ENCODE data around the gene YTHDF1.

The YTHDF1 gene

GRCh38 chr20:63183422-63184146 is 32.3 kb downstream of the YTHDF1 start:
- peak; percentile 16 for DNase-seq

DNA sequence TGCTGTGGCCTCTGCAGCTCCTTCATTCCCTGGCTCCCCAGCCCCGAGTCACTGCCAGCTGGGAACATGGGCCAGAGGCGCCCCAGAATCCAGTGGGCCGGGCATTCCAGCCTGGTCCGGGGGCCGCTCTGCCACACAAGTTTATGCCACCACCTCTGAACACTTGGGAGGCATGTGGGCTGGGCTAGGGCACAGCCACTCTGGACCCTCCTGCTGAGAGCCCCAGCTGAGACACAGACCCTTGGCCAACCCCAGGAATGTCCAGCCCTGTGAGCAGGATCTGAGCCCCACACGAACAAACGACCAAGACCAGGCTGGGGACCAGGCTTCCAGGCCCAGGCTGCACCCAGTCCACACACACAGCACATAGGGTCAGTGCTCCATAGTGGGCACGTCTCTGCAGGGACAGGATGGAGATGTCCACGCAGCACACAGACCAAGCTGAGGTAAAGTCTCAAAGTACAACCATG is 33.0 kb downstream of the YTHDF1 start:
- no peak for DNase-seq

DNA sequence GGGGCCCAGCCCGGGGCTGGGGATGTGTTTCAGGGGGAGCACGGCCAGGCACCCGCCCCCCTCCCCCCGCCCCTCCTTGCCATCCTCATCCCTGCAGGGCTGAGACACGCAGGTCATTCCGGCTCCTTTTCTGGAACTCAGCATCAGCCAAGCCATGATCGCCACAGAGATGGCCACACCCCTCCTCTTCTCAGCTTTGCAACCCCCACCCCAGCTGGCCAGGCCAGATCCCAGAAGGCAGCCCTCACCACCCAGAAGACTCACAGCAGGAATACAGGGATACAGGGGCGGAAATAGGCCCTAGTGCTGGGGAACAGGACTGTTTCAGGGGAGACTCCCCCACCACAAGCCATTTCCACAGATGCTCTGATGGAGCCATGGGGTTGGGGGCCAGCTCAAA is 33.5 kb downstream of the YTHDF1 start:
- DNase-seq: no peak

- no peak for DNase-seq
Measured at GRCh38 chr20:63181226-63181625, 34.7 kb downstream of the YTHDF1 start.

DNA sequence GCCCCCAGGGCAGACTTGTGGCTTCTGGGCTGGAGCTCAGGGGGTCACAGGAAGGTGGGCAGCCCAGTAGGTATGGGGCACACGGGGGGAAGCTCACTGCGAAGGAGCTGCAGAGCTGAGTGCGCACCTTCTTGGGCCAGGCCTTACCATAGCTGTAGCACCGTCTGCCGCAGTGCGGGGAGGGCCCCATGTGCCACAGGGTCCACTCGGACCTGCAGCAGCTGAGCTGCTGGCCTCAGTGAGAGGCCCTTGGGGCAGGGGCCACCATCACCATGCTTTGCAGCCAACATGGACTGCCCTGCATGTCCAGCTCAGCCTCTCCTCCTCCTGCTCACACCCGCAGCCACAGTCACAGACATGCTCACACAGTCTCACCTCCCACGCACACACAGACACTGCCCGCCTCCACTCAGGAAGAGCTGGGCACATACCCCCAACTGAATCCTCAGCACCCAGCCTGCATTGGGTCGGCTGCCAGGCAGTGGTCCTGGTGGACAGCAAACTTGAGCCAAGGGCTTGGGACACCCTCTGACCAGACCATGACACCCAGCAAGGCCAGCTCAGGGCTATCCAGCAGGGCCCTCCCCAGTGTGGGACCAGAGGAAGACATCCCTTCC is 35.3 kb downstream of the YTHDF1 start:
- DNase-seq: no peak

- DNase-seq: no peak
Measured at GRCh38 chr20:63179687-63180568, 36.0 kb downstream of the YTHDF1 start.

DNA sequence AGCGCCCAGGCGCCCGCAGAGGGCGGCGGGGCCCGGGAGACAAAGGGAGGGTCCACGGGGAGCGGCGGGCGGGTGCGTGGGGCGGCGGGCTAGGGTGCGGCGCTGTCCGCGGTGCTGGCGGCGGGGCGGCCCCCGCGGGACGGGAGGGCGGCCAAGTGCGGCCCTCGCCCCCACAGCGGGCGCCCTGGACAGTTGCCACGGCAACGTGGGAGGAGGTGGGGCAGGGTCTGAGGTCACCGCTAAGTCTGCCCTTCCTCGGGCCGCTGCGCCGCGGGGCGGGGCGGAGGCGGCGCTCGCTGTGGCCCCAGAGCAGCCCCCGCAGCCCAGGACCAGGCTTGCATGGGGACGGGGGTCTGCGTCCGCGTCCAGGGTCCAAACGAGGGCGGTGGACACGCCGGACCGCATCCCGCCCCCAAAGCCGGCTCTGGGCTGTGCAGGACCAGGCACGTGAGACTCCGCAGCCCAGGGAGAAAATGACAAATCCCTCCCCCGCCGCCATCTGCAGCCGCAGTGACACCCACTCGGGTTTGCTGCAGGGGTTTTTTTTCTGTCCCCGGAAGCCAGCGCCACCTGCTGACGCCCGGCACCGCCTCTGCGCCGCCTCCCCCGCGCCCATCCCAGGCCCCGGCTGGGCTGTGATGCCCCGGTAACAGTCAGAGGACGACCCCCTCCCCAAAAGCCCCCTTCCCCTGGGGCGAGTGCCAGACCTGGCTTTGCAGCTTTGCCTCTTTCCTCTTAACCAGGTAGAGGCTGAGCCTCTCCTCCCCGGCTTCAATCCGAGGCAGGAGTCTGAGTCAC is 36.8 kb downstream of the YTHDF1 start:
- DNase-seq: peak; percentile 36

DNA sequence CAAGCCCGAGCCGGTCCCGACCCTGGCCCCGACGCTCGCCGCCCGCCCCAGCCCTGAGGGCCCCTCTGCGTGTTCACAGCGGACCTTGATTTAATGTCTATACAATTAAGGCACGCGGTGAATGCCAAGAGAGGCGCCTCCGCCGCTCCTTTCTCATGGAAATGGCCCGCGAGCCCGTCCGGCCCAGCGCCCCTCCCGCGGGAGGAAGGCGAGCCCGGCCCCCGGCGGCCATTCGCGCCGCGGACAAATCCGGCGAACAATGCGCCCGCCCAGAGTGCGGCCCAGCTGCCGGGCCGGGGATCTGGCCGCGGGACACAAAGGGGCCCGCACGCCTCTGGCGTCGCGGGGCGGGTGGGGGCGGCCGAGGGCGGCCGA is 37.5 kb downstream of the YTHDF1 start:
- no peak for DNase-seq

GRCh38 chr20:63177785-63178445 is 38.0 kb downstream of the YTHDF1 start:
- DNase-seq: no peak

DNA sequence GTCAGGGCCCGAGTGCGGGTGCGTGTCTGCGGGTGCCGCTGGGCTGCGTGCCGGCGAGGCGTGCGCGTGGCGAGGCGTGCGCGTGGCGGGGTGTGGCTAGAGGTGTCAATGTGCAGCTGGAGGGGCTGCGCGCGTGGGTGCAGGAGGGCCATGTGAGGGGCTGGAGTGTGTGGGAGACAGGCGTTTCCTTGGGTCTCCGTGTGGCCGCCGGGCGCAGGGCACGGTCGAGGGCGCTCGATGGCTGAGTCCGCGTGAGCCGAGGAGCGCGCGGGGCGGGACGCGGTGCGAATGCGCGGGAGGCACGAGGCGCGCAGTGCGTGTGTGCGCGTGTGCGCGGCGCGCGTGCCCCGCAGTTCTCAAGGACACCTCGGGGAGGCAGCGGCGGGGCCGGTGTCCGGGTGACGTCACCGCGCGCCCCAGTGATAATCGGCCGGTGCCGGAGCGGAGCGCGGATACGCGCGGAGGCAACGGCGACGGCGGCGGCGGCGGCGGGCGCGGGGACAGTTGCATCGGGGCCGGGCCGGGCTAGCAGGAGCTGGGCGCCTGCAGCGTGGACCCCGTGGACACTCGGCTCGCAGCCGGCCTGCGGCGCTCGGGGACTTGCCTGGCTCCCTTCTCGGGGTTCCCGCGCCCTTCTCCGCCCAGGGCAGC is 38.7 kb downstream of the YTHDF1 start:
- no peak for DNase-seq

GRCh38 chr20:63176427-63177133 is 39.4 kb downstream of the YTHDF1 start:
- DNase-seq: no peak

DNA sequence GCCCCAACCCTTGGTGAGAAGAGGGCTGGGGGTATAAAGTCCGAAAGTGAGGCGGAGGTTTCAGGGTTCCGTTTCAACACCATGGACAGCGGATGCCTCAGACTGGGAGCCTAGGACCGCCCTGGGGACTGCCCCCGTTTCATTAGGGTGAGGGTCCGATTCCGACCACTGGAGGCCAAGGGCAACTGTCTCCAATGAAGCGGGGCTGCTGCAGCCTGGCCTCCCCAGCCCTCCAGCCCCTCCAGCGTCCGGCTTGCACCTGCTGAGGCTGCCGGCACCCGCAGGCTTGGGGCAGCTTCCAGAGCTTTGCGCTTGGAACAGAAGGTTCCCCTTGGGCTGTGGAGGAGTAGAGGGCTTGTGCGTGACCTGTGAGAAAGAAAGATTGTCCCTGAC is 39.9 kb downstream of the YTHDF1 start:
- DNase-seq: no peak

DNA sequence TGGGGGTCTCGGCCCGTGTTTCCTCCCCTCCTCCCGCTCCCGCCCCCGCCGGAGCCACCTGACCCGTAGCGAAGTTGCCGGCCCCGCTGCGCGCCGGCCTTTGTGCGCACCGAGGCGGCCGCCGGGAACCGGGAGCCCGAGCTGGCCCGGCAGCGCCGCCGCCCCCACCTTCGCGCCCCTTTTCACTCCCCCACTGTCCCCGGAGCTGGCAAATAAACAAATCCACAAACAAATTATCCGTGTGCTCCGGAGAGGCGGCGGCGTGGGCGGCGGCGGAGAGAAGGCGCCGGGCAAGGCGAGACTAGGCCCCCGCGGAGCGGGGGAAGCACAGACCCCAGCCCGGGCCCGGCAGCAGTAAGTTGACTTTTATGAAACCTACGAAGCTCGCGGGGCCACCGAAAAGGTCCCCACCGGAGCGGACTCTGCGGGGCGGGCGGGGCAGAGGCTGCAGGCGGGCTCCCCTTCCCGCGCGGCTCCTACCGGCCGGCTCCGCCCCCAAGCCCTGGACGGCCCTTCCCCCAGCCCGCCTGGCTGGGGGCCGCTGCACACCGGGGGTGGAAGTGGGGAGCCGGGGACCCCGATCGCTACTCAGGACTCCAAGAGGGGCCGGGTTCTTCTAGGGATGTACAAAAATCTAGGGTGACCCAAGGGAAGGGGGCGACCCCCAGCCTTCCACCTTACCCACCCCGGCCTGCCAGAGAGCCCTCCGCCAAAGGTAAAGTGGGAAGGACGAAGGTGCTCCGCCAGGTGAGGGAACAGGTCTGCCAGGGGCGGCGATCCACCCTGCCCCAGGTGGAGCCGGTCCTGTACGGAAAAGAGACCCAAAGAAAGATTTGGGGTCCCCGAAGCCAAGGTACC is 40.7 kb downstream of the YTHDF1 start:
- no peak for DNase-seq

DNA sequence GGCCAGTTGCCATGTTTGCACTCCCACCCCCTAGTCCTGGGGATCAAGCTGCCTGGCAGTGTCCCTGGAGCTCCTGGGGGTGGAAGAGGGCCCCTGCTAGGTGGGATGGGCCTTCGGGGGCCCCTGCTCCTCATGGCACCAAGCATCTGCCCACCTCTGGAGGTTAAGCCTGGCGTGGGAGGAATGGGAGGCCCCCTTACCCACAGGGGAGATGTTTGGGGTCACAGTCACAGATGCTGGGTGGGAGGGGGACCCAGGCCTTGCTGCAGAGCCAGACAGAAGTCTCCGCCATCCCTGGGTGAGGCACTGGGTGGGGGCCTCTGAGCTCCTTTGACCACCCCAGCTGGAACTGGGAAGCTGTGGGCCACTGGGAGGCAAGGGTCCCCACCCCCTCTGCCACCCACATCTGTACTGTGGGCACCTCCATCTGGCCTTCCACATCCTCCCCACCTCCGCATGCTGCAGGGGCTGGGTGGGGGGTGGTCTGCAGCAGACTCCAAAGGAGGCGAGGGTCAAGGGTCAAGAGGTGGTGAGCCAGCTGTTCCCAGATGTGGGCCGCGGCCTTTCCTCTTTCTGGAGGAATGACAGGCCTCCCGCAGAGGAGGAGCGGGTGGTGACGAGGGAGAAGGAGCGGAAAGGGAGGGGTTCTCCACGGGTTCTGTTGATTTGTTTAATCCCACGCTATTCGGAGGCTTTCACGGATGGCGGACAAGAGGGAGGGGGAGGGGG is 41.5 kb downstream of the YTHDF1 start:
- no peak for DNase-seq

DNA sequence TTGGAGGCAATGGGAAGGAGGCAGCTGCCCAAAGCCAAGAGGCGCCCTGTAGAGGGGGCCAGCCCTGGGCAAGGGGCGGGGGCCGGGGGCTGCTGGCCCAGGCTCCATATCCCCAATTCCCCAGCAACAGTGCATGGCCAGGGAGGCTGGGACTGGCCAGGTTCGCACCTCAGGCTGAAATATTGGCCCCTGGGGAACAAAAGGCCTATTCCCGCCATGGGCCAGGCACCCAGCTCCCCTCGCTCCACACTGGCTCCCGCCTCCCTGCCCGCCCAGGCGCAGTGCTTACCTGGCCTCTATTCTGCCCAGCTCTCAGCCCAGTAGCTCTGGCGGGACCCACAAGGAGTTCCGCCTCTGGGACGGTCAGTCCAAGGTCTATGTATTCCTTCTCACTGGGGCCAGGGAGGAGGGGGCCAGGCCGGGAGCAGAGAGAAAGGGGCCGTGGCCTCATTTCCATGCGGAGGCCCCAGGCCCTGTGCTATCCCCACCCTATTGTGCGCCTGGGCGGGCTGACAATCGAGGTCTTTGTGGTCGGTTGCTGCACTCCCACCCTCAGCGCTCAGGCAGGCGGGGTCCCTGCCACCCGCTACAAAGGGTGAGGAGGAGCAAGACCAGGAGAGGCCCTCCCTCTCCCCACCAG is 42.3 kb downstream of the YTHDF1 start:
- no peak for DNase-seq

DNA sequence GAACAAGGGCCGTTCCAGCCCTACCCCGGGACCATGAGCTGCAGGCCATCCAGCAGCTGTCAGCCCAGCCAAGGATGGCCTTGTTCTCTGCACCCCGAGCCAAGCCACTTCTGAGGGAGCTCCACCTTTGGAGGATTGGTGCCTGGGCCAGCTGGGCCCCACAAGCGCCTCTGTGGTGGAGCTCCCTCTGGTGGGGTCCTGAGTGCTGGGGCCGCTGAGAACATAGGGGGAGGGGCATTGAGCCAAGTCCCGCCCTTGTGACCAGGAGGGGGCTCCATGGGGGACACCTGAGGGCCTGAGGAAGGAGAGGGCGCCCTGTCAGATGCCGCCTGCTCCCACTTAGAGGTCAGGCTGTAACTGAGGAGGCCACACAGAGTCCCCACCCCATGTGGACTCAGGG is 43.2 kb downstream of the YTHDF1 start:
- no peak for DNase-seq

DNA sequence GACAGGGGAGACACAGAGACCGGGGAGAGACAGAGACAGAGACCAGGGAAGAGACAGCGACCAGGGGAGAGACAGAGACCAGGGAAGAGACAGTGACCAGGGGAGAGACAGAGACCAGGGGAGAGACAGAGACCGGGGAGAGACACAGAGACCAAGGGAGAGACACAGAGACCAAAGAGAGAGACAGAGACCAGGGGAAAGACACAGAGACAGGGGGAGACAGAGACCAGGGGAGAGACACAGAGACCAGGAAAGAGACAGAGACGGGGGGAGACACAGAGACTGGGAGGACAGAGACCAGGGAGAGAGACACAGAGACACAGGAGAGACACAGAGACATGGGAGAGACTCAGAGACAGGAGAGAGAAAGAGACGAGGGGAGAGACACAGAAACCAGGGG is 43.9 kb downstream of the YTHDF1 start:
- DNase-seq: no peak

DNA sequence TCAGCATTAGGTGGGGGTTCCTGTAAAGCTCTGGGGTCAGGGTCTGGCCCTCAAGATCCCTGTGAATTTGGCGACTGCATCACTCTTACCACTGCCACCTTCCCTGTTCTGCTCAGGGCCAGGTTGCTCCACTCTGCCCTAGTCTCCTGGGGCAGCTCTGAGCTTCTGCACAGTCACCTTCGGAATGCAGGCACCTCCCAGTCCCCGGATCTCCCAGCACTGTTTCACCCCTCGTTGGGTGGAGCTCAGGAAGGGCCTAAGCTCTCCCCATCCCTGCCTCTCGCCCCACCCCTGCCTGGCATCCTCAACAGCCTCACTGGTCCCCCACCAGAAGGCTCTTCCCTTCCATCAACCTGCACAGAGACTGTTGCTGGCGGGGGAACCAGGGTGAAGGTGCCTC is 46.2 kb downstream of the YTHDF1 start:
- no peak for DNase-seq

DNA sequence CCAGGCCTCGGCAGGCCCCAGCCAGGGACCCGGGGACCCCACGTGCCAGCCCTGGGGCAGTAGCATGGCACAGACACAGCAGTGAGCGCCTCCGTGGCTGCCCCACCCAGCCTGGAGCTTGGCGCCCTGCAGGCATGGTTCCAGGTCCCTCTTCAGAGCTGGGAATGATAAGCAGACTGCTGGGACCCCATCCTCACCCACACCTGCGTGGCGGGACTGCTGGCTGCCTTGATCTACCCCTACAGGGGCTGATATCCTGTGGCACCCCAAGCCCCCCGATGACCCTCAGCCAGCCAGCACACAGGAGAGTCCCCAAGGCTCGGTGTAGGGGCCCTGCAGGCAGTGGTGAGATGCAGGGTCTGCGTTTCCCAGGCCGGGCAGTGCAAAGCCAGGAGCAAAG is 47.1 kb downstream of the YTHDF1 start:
- DNase-seq: no peak
